ENCODE measurements around the gene TGM4. TPM values are rescaled to one million over a fixed set of nuclear protein-coding genes. Genes with fewer than 3 reads are reported as not detected.
A peak's percentile ranks its signal among the peaks of the same experiment; 100 is the strongest.

Gene TGM4
- total and polyA plus RNA-seq, 12 donors, result not detected

- peak overlapping the region in 1 of 10 donors; percentile 9 for H3K27ac ChIP-seq
- intact Hi-C loops (cut with DNase I), result loop anchor here in 1 of 10 donors (10.0 kb wide), 1 partner anchor 599 kb away; no protein-coding TSS in a partner anchor
These were observed 49.4 kb downstream of the TGM4 start for GRCh38 chr3:44923632-44924456.

DNA sequence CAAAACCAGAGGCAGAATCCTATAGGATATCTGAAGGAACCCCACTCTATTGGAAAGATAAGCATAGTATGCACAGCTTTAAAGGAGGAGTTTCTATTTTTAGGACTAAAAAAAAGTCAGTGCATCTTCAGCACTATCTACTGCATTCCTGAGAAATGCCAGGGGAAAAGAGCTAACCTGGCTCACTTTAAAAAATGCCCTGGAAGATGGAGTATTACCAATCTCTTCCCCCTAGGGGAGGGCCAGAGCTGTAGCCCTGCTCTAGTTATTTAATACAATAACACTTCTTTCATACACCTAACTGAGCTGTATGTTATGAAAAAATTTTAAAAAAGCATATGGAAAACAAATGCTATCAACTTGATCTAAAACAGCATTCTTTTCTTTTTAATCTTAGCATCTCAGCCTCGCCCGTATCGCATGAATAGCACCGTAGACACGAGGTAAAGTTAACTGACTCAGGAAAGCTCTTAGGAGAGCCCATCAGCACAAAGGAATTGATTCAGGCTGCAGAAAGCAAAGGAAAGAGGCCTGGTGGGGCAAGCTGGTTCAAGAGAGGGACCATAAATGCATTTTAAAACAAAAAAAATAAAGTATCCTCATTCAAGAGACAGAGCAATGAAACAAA is 50.2 kb downstream of the TGM4 start:
- H3K27me3 ChIP-seq, result no peaks in the 10 kb centered on the region
- H3K27ac ChIP-seq, result peak overlapping the region in 1 of 10 donors; percentile 9
- H3K36me3 ChIP-seq, result peaks cover 0 to 88% (median 23%) of the 10 kb centered on the region in 9 donors
- 78% methylated on average over 5 of the region's 5 CpGs for WGBS, 2 donors
- no peaks in the 10 kb centered on the region for H3K9me3 ChIP-seq
- DNase-seq (no peak), ATAC-seq (no peak)
- TF ChIP-seq, protein P1, sequence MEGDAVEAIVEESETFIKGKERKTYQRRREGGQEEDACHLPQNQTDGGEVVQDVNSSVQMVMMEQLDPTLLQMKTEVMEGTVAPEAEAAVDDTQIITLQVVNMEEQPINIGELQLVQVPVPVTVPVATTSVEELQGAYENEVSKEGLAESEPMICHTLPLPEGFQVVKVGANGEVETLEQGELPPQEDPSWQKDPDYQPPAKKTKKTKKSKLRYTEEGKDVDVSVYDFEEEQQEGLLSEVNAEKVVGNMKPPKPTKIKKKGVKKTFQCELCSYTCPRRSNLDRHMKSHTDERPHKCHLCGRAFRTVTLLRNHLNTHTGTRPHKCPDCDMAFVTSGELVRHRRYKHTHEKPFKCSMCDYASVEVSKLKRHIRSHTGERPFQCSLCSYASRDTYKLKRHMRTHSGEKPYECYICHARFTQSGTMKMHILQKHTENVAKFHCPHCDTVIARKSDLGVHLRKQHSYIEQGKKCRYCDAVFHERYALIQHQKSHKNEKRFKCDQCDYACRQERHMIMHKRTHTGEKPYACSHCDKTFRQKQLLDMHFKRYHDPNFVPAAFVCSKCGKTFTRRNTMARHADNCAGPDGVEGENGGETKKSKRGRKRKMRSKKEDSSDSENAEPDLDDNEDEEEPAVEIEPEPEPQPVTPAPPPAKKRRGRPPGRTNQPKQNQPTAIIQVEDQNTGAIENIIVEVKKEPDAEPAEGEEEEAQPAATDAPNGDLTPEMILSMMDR (IDR thresholded peaks at IDR 0.05), result no peak
- H3K4me3 ChIP-seq, result no peak overlapping the region
- intact Hi-C loops (cut with DNase I), result loop anchor here in 2 of 10 donors (5.0 to 10.0 kb wide), 2 partner anchors 600 to 1742 kb away; no protein-coding TSS in a partner anchor
- H3K4me1 ChIP-seq, result peaks cover 0 to 17% (median 10%) of the 10 kb centered on the region in 9 donors

More at GRCh38 chr3:44923632-44924456, 49.4 kb downstream of the TGM4 start:
- Histone ChIP-seq H3K9me3 (no peaks in the 10 kb centered on the region), H3K27me3 (no peaks in the 10 kb centered on the region), H3K36me3 (peaks cover 0 to 80% (median 20%) of the 10 kb centered on the region in 9 donors), H3K4me1 (peaks cover 0 to 17% (median 10%) of the 10 kb centered on the region in 9 donors), H3K4me3 (no peak overlapping the region)
- peak in 1 of 8 donors; percentile 36 for ATAC-seq
- 67% methylated on average over 3 of the region's 3 CpGs for WGBS, 2 donors
- TF ChIP-seq, protein P1 (IDR thresholded peaks at IDR 0.05), result no peak
- no peak for DNase-seq

DNA sequence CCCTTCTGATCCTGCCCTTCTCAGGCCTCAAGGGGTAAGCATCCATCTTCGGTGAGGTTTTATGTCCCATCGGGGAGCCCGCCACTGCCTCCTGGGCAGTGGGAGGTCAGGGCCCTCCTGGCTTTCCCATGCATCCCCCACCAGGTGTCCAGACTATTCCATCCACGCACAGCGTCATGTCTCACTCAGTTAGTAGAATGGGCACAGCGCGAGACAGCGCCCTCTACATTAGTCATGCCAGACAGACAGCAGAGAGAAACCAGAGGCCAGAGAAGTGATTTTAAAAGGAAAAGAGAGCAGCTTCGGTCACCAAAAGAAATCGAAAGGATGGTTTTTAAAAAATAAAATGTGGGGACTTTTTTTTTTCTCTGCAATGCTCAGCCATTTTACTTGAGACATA is 51.8 kb downstream of the TGM4 start:
- TF ChIP-seq, protein P1 (IDR thresholded peaks at IDR 0.05), result no peak
- H3K9me3 ChIP-seq, result no peaks in the 10 kb centered on the region
- ATAC-seq, result no peak
- intact Hi-C loops (cut with DNase I), result loop anchor here in 2 of 10 donors (5.0 to 10.0 kb wide), 2 partner anchors 601 to 1744 kb away; no protein-coding TSS in a partner anchor
- DNase-seq, result no peak
- 93 to 94% methylated on average over 10 of the region's 10 CpGs for WGBS, 2 donors
- H3K27ac ChIP-seq, result no peak overlapping the region
- no peaks in the 10 kb centered on the region for H3K27me3 ChIP-seq
- no peak overlapping the region for H3K4me3 ChIP-seq
- H3K36me3 ChIP-seq, result peaks cover 0 to 89% (median 23%) of the 10 kb centered on the region in 9 donors
- peaks cover 0 to 17% (median 10%) of the 10 kb centered on the region in 9 donors for H3K4me1 ChIP-seq

DNA sequence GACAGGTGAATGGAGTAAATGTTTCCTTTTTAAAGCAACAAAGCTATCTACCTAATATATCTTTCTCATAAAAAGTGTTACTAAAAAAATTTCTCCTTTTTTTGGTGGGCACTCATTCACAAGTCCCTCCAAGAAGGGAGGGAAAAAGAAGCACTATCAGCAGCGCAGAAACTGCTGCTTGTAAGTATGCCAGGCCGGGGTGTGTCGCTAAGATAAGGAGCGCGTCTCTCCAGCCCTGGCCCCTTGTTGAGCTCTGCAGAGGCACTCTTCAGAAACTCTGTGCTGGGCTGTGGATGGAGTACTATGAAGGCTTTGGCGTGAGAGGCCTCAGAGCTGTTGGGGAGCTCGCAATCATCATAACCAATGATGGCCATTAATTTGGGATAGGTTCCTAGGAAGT is 52.5 kb downstream of the TGM4 start:
- TF ChIP-seq, protein P1 (IDR thresholded peaks at IDR 0.05), result no peak
- H3K4me3 ChIP-seq, result no peak overlapping the region
- 72 to 79% methylated on average over 7 of the region's 7 CpGs for WGBS, 2 donors
- intact Hi-C loops (cut with DNase I), result loop anchor here in 2 of 10 donors (5.0 to 10.0 kb wide), 2 partner anchors 602 to 1745 kb away; no protein-coding TSS in a partner anchor
- ATAC-seq, result no peak
- no peaks in the 10 kb centered on the region for H3K9me3 ChIP-seq
- H3K27ac ChIP-seq, result no peak overlapping the region
- no peaks in the 10 kb centered on the region for H3K27me3 ChIP-seq
- no peak for DNase-seq
- peaks cover 0 to 17% (median 10%) of the 10 kb centered on the region in 9 donors for H3K4me1 ChIP-seq
- peaks cover 0 to 89% (median 23%) of the 10 kb centered on the region in 9 donors for H3K36me3 ChIP-seq
